ENCODE data around the gene RTKN. TPM values are rescaled to one million over a fixed set of nuclear protein-coding genes. Genes with fewer than 3 reads are reported as not detected.
"Not testable (repeated sequence)": the region's sequence is repeated elsewhere in the genome, so short reads cannot be mapped to it uniquely, and the experiment has no call there.

Gene RTKN
- polyA plus RNA-seq, 1 donor from 2014 or later, result 4.9 TPM

DNA sequence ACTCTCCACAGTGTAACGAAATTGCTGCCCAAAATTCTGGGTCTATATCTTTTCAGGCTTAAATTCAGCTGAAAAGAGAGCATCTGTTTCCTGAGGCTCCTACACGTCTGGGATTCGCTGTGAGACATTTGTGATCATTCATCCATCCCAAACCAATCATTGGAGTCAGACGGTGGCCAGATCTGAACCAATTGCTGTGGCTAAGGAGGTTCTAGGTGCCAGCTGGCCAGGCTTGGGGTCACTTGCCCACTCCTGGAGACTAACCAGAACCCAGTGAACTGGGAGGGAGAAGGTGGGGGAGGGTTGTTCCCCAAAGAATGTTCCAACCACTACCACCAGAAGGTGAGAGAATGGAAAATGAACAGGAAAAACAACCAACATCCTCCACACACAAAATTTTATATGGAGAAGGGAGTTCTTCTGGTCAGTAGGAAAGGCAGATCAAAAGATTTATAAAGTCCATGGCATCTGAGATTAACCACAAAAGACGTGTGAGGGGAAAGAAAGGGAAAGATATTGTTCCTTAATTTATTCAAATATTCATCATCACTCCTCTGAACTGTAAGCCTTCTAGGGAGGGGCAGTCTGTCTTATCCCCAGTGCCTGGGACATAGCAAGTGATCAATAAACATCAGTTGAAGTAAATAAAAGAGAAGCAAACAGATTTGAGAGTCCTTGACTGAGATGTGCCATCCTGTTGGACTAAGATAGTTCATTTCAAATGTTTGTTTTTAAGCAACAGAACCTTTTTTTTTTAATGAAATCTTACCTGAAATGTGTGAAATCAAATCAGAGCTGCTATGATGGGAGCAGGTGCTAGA lies 3.0 kb upstream of the RTKN start:
- Histone ChIP-seq H3K36me3 (ENCODE audit: insufficient read depth, low read length) (no peaks in the 10 kb centered on the region), H3K79me2 (replicated peaks; ENCODE audit: insufficient read depth, low read length) (no peaks in the 10 kb centered on the region), H2AFZ (ENCODE audit: low read depth, low read length) (no peak overlapping the region), H3F3A (ENCODE audit: insufficient read depth, low read length, poor library complexity, severe bottlenecking) (no peaks in the 10 kb centered on the region), H3K27ac (ENCODE audit: low read length) (no peak overlapping the region), H3K9ac (ENCODE audit: low read length) (no peak overlapping the region), H3K4me2 (ENCODE audit: low read length) (no peak overlapping the region), H3K9me2 (ENCODE audit: insufficient read depth, low read length) (no peaks in the 10 kb centered on the region), H4K20me1 (ENCODE audit: insufficient read depth) (no peaks in the 10 kb centered on the region), H3K27me3 (ENCODE audit: insufficient read depth, low read depth, low read length) (peaks cover 29% of the 10 kb centered on the region), H3K4me3 (ENCODE audit: low read length) (no peak overlapping the region), H3K9me3 (ENCODE audit: low read length) (no peaks in the 10 kb centered on the region)
- no peak for TF ChIP-seq TAF1 (IDR thresholded peaks at IDR 0.05; ENCODE audit: low read depth)
- TF ChIP-seq, protein P1, sequence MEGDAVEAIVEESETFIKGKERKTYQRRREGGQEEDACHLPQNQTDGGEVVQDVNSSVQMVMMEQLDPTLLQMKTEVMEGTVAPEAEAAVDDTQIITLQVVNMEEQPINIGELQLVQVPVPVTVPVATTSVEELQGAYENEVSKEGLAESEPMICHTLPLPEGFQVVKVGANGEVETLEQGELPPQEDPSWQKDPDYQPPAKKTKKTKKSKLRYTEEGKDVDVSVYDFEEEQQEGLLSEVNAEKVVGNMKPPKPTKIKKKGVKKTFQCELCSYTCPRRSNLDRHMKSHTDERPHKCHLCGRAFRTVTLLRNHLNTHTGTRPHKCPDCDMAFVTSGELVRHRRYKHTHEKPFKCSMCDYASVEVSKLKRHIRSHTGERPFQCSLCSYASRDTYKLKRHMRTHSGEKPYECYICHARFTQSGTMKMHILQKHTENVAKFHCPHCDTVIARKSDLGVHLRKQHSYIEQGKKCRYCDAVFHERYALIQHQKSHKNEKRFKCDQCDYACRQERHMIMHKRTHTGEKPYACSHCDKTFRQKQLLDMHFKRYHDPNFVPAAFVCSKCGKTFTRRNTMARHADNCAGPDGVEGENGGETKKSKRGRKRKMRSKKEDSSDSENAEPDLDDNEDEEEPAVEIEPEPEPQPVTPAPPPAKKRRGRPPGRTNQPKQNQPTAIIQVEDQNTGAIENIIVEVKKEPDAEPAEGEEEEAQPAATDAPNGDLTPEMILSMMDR (IDR thresholded peaks at IDR 0.05; ENCODE audit: poor library complexity, severe bottlenecking), result no peak
- no peak for TF ChIP-seq RAD21 (conservative IDR thresholded peaks at IDR 0.05)
- no peak for TF ChIP-seq MXI1 (conservative IDR thresholded peaks at IDR 0.05; ENCODE audit: poor library complexity, severe bottlenecking)
- TF ChIP-seq, protein P2, sequence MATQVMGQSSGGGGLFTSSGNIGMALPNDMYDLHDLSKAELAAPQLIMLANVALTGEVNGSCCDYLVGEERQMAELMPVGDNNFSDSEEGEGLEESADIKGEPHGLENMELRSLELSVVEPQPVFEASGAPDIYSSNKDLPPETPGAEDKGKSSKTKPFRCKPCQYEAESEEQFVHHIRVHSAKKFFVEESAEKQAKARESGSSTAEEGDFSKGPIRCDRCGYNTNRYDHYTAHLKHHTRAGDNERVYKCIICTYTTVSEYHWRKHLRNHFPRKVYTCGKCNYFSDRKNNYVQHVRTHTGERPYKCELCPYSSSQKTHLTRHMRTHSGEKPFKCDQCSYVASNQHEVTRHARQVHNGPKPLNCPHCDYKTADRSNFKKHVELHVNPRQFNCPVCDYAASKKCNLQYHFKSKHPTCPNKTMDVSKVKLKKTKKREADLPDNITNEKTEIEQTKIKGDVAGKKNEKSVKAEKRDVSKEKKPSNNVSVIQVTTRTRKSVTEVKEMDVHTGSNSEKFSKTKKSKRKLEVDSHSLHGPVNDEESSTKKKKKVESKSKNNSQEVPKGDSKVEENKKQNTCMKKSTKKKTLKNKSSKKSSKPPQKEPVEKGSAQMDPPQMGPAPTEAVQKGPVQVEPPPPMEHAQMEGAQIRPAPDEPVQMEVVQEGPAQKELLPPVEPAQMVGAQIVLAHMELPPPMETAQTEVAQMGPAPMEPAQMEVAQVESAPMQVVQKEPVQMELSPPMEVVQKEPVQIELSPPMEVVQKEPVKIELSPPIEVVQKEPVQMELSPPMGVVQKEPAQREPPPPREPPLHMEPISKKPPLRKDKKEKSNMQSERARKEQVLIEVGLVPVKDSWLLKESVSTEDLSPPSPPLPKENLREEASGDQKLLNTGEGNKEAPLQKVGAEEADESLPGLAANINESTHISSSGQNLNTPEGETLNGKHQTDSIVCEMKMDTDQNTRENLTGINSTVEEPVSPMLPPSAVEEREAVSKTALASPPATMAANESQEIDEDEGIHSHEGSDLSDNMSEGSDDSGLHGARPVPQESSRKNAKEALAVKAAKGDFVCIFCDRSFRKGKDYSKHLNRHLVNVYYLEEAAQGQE (IDR thresholded peaks at IDR 0.05; ENCODE audit: borderline replicate concordance), result no peak
- TF ChIP-seq EP300 (conservative IDR thresholded peaks at IDR 0.05; ENCODE audit: poor library complexity, severe bottlenecking), result no peak
- TF ChIP-seq EZH2 (IDR thresholded peaks at IDR 0.05; ENCODE audit: borderline replicate concordance, insufficient read depth, low read length, poor library complexity, severe bottlenecking), result no peak
- TF ChIP-seq SMC3 (conservative IDR thresholded peaks at IDR 0.05; ENCODE audit: poor library complexity), result no peak
- no peak for TF ChIP-seq POLR2AphosphoS5 (IDR thresholded peaks at IDR 0.05)

DNA sequence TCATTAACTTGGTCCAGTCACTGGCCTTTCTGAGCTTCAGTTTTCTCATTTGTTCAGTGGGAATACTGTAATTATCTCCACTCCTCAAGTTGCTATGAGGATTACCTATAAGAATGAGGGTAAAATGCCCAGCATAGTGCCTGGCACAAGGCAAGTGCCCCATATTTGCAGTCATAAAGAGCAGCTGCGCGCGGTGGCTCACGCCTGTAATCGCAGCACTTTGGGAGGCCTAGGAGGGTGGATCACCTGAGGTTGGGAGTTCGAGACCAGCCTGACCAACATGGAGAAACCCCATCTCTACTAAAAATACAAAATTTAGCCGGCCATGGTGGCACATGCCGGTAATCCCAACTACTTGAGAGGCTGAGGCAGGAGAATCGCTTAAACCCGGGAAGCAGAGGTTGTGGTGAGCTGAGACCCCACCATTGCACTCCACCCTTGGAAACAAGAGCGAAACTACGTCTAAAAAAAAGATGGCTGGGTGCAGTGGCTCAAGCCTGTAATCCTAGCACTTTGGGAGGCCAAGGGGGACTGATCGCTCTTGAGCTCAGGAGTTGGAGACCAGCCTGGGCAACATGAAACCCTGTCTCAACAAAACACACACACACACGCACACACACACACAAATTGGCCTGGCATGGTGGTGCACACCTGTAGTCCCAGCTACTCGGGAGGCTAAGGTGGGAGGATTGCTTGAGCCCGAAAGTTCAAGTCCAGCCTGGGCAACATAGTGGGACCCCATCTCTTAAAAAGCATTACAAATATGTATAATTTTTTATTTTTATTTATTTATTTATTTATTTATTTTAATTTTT lies 953 bp upstream of the RTKN start:
- peaks cover 29% of the 10 kb centered on the region for H3K27me3 ChIP-seq (ENCODE audit: insufficient read depth, low read depth, low read length)
- H3K4me3 ChIP-seq (ENCODE audit: low read length); H3F3A ChIP-seq (ENCODE audit: insufficient read depth, low read length, poor library complexity, severe bottlenecking): not testable (repeated sequence)

More for the DNA sequence above, 953 bp upstream of the RTKN start:
- H3K36me3 ChIP-seq (ENCODE audit: insufficient read depth, low read length); H3K9me3 ChIP-seq (ENCODE audit: low read length); H4K20me1 ChIP-seq (ENCODE audit: insufficient read depth); H3K79me2 ChIP-seq (replicated peaks; ENCODE audit: insufficient read depth, low read length); H3K27ac ChIP-seq (ENCODE audit: low read length); H3K9ac ChIP-seq (ENCODE audit: low read length); H2AFZ ChIP-seq (ENCODE audit: low read depth, low read length); H3K4me2 ChIP-seq (ENCODE audit: low read length); H3K9me2 ChIP-seq (ENCODE audit: insufficient read depth, low read length): not testable (repeated sequence)
